GM21390 (cell line): Measurements from ENCODE around the gene OPN5.

ENCODE experiments used
- ATAC-seq: cut with Tn5 transposase; IDR thresholded peaks from one replicate; pipeline ENCODE4 v1.9.1; 2021; ENCODE audit not compliant: unreplicated experiment

OPN5 gene

DNA sequence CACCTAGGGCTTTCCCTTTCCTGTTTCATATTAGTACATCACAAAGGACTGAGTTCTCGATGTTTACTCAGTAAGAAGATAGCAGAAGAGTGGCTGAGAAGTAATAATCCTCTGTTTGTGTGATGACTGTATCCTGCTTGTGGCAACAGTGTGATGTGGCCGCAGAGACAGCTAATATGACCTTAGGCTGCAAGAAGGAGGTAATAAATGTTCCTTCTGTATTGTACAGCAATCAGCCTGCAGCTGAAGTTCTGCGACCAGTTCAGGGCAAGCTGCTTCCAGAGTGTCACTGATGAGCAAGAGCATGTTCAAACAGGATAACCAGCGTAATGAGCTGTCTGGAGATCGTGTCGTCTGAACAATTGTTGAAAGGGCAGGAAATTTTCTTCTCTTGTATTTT, 70.9 kb downstream of the OPN5 start:
- ATAC-seq = no peak

DNA sequence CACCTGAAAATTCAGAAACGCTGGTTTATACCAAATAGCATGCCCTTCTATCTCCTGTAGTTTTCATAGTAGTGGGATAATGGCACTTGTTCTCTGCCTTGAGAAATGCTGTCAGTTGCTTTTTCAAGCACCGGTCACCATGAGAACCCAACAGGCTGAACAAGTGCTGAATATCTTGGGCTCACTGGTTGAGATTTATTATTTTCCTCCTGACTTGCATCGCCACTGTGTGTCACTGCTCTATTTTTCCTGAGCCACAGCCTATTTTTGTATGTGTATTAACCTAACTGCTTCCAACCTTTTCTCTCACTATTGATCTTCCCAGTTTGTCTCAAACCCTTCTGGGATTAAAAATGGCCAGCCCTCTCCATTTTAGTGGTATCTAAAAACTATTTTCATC, 71.9 kb downstream of the OPN5 start:
- no peak for ATAC-seq

DNA sequence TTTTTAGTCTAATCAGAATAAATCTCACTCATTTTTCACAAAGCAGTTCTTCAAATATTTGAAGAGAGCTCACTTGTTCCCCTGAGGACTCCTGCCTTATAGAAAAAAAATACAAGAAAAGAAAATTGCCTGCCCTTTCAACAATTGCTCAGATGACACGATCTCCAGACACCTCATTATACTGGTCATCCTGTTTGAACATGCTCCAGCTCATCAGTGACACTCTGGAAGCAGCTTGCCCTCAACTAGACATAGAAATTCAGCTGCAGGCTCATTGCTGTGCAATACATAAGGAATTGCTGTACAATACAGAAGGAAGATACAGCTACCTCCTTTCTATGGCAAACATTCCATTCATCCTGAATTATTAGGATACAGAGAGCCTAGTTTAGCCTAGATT, 73.1 kb downstream of the OPN5 start:
- ATAC-seq = no peak

- no peak for ATAC-seq
Observed at GRCh38 chr6:47859175-47859574, 77.3 kb downstream of the OPN5 start.

- no peak for ATAC-seq
Observed at GRCh38 chr6:47862731-47863130, 80.9 kb downstream of the OPN5 start.

- ATAC-seq = no peak
Observed at GRCh38 chr6:47865206-47865605, 83.4 kb downstream of the OPN5 start.

GRCh38 chr6:47875593-47875992, 93.8 kb downstream of the OPN5 start:
- ATAC-seq = no peak
